Panc1 (cell line): ENCODE data around the gene CIB4. TPM values are rescaled to one million over a fixed set of nuclear protein-coding genes. Genes with fewer than 3 reads are reported as not detected.

Experiments
- ATAC-seq: fragments of 200-7000 bp; cut with Tn5 transposase; 2 replicates; pipeline ENCODE4 v1.9.1; 2020; ENCODE audit warnings: mild to moderate bottlenecking, moderate library complexity
- BruUV-seq: library from RNA; stranded (reverse); fragments of 400-500 nt; replicated peaks from 2 replicates; lab custom pipeline; 2021; lab: Mats Ljungman, UMichigan
- CTCF ChIA-PET: fragments of 300-600 bp; sonication (Branson Sonifier 250); formaldehyde crosslinking; loops from one replicate; lab custom pipeline; 2022; ENCODE audit warnings: antibody characterized with exemption; lab: Charles Lee
- POLR2A ChIA-PET: fragments of 300-600 bp; sonication (Branson Sonifier 250); formaldehyde crosslinking; loops from one replicate; lab custom pipeline; 2022; ENCODE audit warnings: antibody characterized with exemption; lab: Charles Lee
- DNase-seq: peaks from one replicate; pipeline ENCODE4 v3.0.0-alpha.2; 2010; ENCODE audit warnings: low read depth, low spot score
- H3K27ac ChIP-seq: 2 replicates; pipeline ENCODE4 v1.5.1; 2011; ENCODE audit warnings: mild to moderate bottlenecking, low read length, inconsistent platforms
- H3K27me3 ChIP-seq: fragments of 200-500 bp; sonication (Bioruptor generic); 2 replicates; pipeline ENCODE4 v1.6.0; 2014; ENCODE audit warnings: low read length, inconsistent platforms; ENCODE audit not compliant: control insufficient read depth, insufficient read depth
- H3K36me3 ChIP-seq: fragments of 200-500 bp; sonication (Bioruptor generic); 2 replicates; pipeline ENCODE4 v1.5.1; 2014; ENCODE audit warnings: inconsistent platforms, mild to moderate bottlenecking, low read length, moderate library complexity; ENCODE audit not compliant: control insufficient read depth, insufficient read depth
- H3K4me1 ChIP-seq: 2 replicates; pipeline ENCODE4 v1.5.1; 2011; ENCODE audit warnings: inconsistent platforms, mild to moderate bottlenecking, low read length, moderate library complexity; ENCODE audit not compliant: control insufficient read depth, insufficient read depth
- H3K4me3 ChIP-seq, 2 experiments: 2 replicates each; pipeline ENCODE4 v1.5.1; 2011 to 2012; ENCODE audit warnings: low read depth in 2 of 2, low read length in 2 of 2, mild to moderate bottlenecking in 2 of 2, inconsistent platforms in 1 of 2, moderate library complexity in 1 of 2
- H3K9me3 ChIP-seq: fragments of 200-500 bp; sonication (Bioruptor generic); 2 replicates; pipeline ENCODE4 v1.5.1; 2014; ENCODE audit warnings: low read depth, mild to moderate bottlenecking, inconsistent platforms, low read length, moderate library complexity; ENCODE audit not compliant: control insufficient read depth, insufficient read depth
- CTCF ChIP-seq: fragments of 450-650 bp; IDR thresholded peaks from 2 replicates; pipeline ENCODE4 v1.5.1; 2017; ENCODE audit warnings: mild to moderate bottlenecking
- POLR2AphosphoS5 ChIP-seq: IDR thresholded peaks from 2 replicates; pipeline ENCODE4 v1.6.1; 2012; ENCODE audit warnings: mild to moderate bottlenecking, low read depth, low read length, moderate library complexity
- REST ChIP-seq, 2 experiments: IDR thresholded peaks; 2 replicates each; pipeline ENCODE4 v1.6.1; 2011 to 2012; ENCODE audit warnings: low read depth in 2 of 2, control low read depth in 1 of 2, low read length in 1 of 2, mild to moderate bottlenecking in 1 of 2, moderate library complexity in 1 of 2; ENCODE audit not compliant: insufficient read depth in 1 of 2
- SIN3A ChIP-seq: IDR thresholded peaks from 2 replicates; pipeline ENCODE4 v1.6.1; 2012; ENCODE audit warnings: low read depth, mild to moderate bottlenecking, low read length, moderate library complexity, borderline replicate concordance; ENCODE audit not compliant: insufficient read depth
- TCF7L2 ChIP-seq: IDR thresholded peaks from 2 replicates; pipeline ENCODE4 v1.6.1; 2011; ENCODE audit warnings: mild to moderate bottlenecking, low read depth, low read length, inconsistent platforms
- in situ Hi-C: cut with HindIII; loops from 2 replicates; pipeline ENCODE4 v1.10.0; 2016; ENCODE audit warnings: low sequenced_read_pairs, low pct_unique_long_range_greater_than_20kb
- intact Hi-C: fragments of 100-400 bp; cut with micrococcal nuclease; formaldehyde crosslinking; loops from one replicate; pipeline ENCODE4 v1.10.0; 2022; ENCODE audit not compliant: unreplicated experiment
- total RNA-seq: library from RNA; stranded (reverse); gene quantifications from one replicate; pipeline ENCODE4 v1.2.1, GENCODE V29; 2021; ENCODE audit not compliant: unreplicated experiment

Gene CIB4
- total RNA-seq, 1 experiment from 2014 or later, result 0.33 TPM

- Histone ChIP-seq H3K36me3 (no peaks in the 10 kb centered on the region), H3K27me3 (peaks cover 17% of the 10 kb centered on the region), H3K4me1 (peaks cover 8% of the 10 kb centered on the region), H3K9me3 (no peaks in the 10 kb centered on the region), H3K27ac (no peak overlapping the region), H3K4me3 (no peak overlapping the region)
- CTCF ChIA-PET, result interaction anchor here (0.6 kb wide), 1 partner anchor 19 kb away, joined by 3 read pairs; no protein-coding TSS in a partner anchor
- ATAC-seq (no peak), DNase-seq (no peak)
- in situ Hi-C loops, result no loop called here
- intact Hi-C loops, result no loop called here
- BruUV-seq, result no TSS peak
- TF ChIP-seq TCF7L2 (no peak), CTCF (no peak), SIN3A (no peak), REST (IDR thresholded peaks at IDR 0.05; ENCODE audit: insufficient read depth in 1 of 2, low read depth in 2 of 2, low read length in 1 of 2) (no peak)
- POLR2A ChIA-PET, result no interaction called here
Measured at GRCh38 chr2:26559556-26559955, 81.6 kb downstream of the CIB4 start.

- Histone ChIP-seq H3K4me3 (no peak overlapping the region), H3K9me3 (no peaks in the 10 kb centered on the region), H3K4me1 (peaks cover 8% of the 10 kb centered on the region), H3K36me3 (no peaks in the 10 kb centered on the region), H3K27ac (no peak overlapping the region), H3K27me3 (peaks cover 13% of the 10 kb centered on the region)
- ATAC-seq, result no peak
- DNase-seq, result no peak
- TF ChIP-seq POLR2AphosphoS5 (no peak), CTCF (no peak), REST (IDR thresholded peaks at IDR 0.05; ENCODE audit: insufficient read depth in 1 of 2, low read depth in 2 of 2, low read length in 1 of 2) (no peak), TCF7L2 (no peak), SIN3A (no peak)
- in situ Hi-C loops (no loop called here), intact Hi-C loops (no loop called here)
- ChIA-PET POLR2A (interaction anchor here (0.6 to 0.7 kb wide), 3 partner anchors 18 to 175 kb away, joined by 3 to 4 read pairs (median 3); no protein-coding TSS in a partner anchor), CTCF (interaction anchor here (0.6 to 0.7 kb wide), 5 partner anchors 10 to 186 kb away, joined by 3 to 6 read pairs (median 4); no protein-coding TSS in a partner anchor)
- BruUV-seq, result no TSS peak
Measured at GRCh38 chr2:26559044-26559405, 82.1 kb downstream of the CIB4 start.
